IPS-20b (cell line): ENCODE data around the gene MAP3K12.
"Not testable (repeated sequence)": the region's sequence is repeated elsewhere in the genome, so short reads cannot be mapped to it uniquely, and the experiment has no call there.

Experiments
- H3K27ac ChIP-seq: one replicate; pipeline ENCODE4 v1.5.1; 2013; ENCODE audit warnings: low read length
- H3K27me3 ChIP-seq: 2 replicates; pipeline ENCODE4 v1.6.1; 2013; ENCODE audit warnings: mild to moderate bottlenecking, low read length, inconsistent platforms; ENCODE audit not compliant: insufficient read depth
- H3K36me3 ChIP-seq: 2 replicates; pipeline ENCODE4 v1.6.1; 2013; ENCODE audit warnings: low read depth, mild to moderate bottlenecking, inconsistent platforms, low read length, moderate library complexity; ENCODE audit not compliant: insufficient read depth
- H3K4me1 ChIP-seq: 2 replicates; pipeline ENCODE4 v1.6.1; 2013; ENCODE audit warnings: mild to moderate bottlenecking, control low read depth, inconsistent platforms, low read length, moderate library complexity; ENCODE audit not compliant: insufficient read depth
- H3K4me3 ChIP-seq: 2 replicates; pipeline ENCODE4 v1.5.1; 2013; ENCODE audit warnings: mild to moderate bottlenecking, low read length, inconsistent platforms
- H3K9ac ChIP-seq: 2 replicates; pipeline ENCODE4 v1.6.1; 2013; ENCODE audit warnings: low read depth, mild to moderate bottlenecking, inconsistent platforms, low read length, moderate library complexity
- H3K9me3 ChIP-seq: 2 replicates; pipeline ENCODE4 v1.6.1; 2013; ENCODE audit warnings: mild to moderate bottlenecking, low read depth, low read length, inconsistent platforms; ENCODE audit not compliant: insufficient read depth

MAP3K12 gene

GRCh38 chr12:53484686-53485575, 14.3 kb downstream of the MAP3K12 start:
- H3K4me1 ChIP-seq: peaks cover 6% of the 10 kb centered on the region; the same call in 1 of the 2 replicates
- H3K9ac ChIP-seq: no peak overlapping the region
- H3K27ac ChIP-seq: no peak overlapping the region
- H3K36me3 ChIP-seq: peaks cover 78% of the 10 kb centered on the region
- no peak overlapping the region for H3K4me3 ChIP-seq
- no peaks in the 10 kb centered on the region for H3K9me3 ChIP-seq
- no peaks in the 10 kb centered on the region for H3K27me3 ChIP-seq

DNA sequence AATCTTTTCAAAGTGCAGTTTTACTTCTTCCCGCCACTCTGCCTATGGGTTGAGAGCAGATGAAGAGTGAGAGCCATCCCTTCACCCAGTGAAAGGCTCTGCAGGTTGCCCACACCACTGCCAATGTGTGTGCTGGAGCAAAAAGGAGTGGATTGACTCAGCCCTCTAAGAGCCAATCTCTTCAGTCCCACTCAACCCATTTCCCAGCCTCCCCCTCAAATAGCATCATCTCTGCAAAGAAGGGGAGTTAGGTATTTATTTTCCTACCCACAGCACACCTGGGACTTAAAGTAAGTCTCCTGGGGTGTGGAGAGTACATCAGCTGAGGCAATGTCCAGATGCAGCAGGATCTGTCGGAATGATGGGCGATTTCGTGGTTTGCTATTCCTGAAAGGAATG, 15.3 kb downstream of the MAP3K12 start:
- H3K4me1 ChIP-seq: peaks cover 7% of the 10 kb centered on the region
- no peak overlapping the region for H3K4me3 ChIP-seq
- peaks cover 87% of the 10 kb centered on the region for H3K36me3 ChIP-seq
- no peak overlapping the region for H3K9ac ChIP-seq
- no peak overlapping the region for H3K27ac ChIP-seq
- H3K27me3 ChIP-seq: no peaks in the 10 kb centered on the region
- no peaks in the 10 kb centered on the region for H3K9me3 ChIP-seq

- H3K27ac ChIP-seq: no peak overlapping the region
- H3K4me1 ChIP-seq: peaks cover 8% of the 10 kb centered on the region
- peaks cover 93% of the 10 kb centered on the region for H3K36me3 ChIP-seq
- no peak overlapping the region for H3K9ac ChIP-seq
- H3K4me3 ChIP-seq: no peak overlapping the region
- H3K9me3 ChIP-seq: no peaks in the 10 kb centered on the region
- H3K27me3 ChIP-seq: no peaks in the 10 kb centered on the region
Measured at GRCh38 chr12:53483225-53483978, 15.9 kb downstream of the MAP3K12 start.

DNA sequence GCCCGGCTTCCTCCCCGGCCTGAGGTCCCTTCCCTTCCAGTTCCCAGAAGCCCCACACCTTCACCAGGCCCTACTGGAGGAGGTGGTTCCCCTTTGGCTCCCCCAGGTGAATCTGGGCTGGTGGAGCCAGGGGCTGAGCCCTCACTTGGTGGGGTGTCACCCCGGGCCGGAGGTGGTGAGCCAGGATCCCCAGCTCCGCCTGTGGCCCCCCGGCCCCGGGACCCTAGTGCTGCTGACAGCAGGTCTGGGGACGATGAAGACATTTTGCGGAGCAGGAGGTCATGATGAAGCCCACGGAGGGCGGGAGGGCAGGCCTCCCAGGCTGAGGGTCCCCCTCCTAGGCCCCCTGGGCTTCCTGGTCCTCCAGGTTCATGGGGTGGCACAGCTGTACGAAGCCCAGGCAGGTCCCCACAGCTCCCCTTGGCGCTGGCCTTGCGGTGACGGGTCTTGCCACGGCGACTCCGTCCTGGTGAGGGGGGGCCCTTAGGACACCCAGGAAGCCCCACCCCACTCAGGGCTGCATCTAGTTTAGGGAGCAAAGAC, 16.6 kb downstream of the MAP3K12 start:
- peaks cover 8% of the 10 kb centered on the region for H3K4me1 ChIP-seq
- H3K4me3 ChIP-seq: no peak overlapping the region
- no peak overlapping the region for H3K9ac ChIP-seq
- H3K36me3 ChIP-seq: peaks cover 98% of the 10 kb centered on the region
- H3K27me3 ChIP-seq: no peaks in the 10 kb centered on the region
- no peak overlapping the region for H3K27ac ChIP-seq
- no peaks in the 10 kb centered on the region for H3K9me3 ChIP-seq

DNA sequence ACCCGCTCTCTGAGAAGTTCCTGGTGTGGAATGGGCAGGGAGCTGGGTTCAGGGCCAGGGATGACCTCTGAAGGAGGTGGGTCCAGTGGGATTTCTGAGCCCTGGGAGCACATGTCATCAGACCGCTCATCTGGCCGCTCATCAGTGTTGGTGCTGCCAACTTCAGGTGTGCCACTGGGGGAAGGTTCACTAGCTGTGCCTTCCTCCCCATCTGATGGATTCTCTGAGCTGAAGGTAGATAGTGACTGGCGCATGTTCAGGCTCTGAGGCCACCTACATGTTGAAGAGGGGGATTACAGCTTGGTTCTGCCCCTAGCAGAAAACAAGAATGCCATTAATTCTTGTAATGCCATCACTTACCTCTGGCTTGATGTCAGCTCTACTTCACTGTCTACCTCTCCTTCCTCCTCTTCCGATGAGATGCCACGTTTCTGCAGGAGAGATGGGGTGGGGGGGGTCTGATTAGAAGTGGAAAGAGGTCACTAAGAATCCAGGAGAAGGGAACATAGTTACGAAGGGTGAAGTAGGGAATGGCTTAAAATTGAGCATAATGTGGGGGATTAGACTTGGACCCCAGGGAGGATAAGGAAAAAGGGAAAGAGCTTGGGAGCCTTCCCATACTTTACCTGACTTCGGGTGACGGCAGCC, 17.2 kb downstream of the MAP3K12 start:
- Histone ChIP-seq H3K36me3 (peaks cover 98% of the 10 kb centered on the region), H3K9ac (no peak overlapping the region), H3K4me1 (peaks cover 8% of the 10 kb centered on the region), H3K27ac (no peak overlapping the region), H3K27me3 (no peaks in the 10 kb centered on the region), H3K9me3 (no peaks in the 10 kb centered on the region), H3K4me3 (no peak overlapping the region)

GRCh38 chr12:53481458-53481857, 17.8 kb downstream of the MAP3K12 start:
- not testable (repeated sequence) for H3K4me3 ChIP-seq, H3K9me3 ChIP-seq, H3K9ac ChIP-seq, H3K27ac ChIP-seq, H3K27me3 ChIP-seq
- Histone ChIP-seq H3K4me1 (peaks cover 11% of the 10 kb centered on the region), H3K36me3 (peaks cover 98% of the 10 kb centered on the region)

- Histone ChIP-seq H3K9me3 (no peaks in the 10 kb centered on the region), H3K36me3 (peaks cover 98% of the 10 kb centered on the region), H3K27me3 (no peaks in the 10 kb centered on the region), H3K4me3 (no peak overlapping the region), H3K9ac (no peak overlapping the region), H3K27ac (no peak overlapping the region), H3K4me1 (peaks cover 11% of the 10 kb centered on the region)
Measured at GRCh38 chr12:53480491-53481442, 18.5 kb downstream of the MAP3K12 start.

DNA sequence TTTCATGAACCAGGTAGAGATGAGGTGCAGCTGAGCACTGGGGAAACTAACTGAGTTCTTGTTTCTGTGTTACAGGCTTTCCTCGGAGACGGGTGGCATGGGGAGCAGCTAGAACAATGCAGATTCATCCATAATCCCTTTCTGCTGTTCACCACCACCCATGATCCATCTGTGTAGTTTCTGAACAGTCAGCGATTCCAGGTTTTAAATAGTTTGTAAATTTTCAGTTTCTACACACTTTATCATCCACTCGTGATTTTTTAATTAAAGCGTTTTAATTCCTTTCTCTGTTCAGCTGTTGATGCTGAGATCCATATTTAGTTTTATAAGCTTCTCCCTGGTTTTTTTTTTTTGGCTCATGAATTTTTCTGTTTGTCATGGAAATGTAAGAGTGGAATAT, 19.9 kb downstream of the MAP3K12 start:
- no peak overlapping the region for H3K9ac ChIP-seq
- H3K4me1 ChIP-seq: peaks cover 11% of the 10 kb centered on the region
- H3K4me3 ChIP-seq: no peak overlapping the region
- no peak overlapping the region for H3K27ac ChIP-seq
- H3K36me3 ChIP-seq: peaks cover 98% of the 10 kb centered on the region
- H3K9me3 ChIP-seq: no peaks in the 10 kb centered on the region
- no peaks in the 10 kb centered on the region for H3K27me3 ChIP-seq

DNA sequence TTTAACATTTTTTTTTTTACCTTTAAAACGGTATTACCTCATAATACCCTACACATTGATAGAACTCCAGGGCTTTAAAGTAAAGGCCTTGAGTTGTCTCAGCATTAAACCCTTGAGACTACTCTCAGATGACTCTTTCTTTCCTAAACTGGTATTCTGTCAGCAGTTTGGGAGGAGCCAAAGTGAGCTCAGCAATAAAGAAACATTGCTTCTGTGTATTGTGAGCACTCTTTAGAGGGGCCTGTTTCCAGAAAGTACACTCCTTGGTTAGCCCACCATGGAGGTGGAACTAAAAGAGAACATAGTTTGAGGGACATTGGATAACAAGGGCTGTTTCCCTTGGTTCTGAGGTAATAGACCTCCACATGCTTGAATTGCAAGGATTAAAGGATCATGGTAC, 20.4 kb downstream of the MAP3K12 start:
- no peak overlapping the region for H3K9ac ChIP-seq
- no peak overlapping the region for H3K4me3 ChIP-seq
- peaks cover 98% of the 10 kb centered on the region for H3K36me3 ChIP-seq
- no peaks in the 10 kb centered on the region for H3K9me3 ChIP-seq
- H3K27ac ChIP-seq: no peak overlapping the region
- H3K27me3 ChIP-seq: no peaks in the 10 kb centered on the region
- H3K4me1 ChIP-seq: peaks cover 11% of the 10 kb centered on the region

DNA sequence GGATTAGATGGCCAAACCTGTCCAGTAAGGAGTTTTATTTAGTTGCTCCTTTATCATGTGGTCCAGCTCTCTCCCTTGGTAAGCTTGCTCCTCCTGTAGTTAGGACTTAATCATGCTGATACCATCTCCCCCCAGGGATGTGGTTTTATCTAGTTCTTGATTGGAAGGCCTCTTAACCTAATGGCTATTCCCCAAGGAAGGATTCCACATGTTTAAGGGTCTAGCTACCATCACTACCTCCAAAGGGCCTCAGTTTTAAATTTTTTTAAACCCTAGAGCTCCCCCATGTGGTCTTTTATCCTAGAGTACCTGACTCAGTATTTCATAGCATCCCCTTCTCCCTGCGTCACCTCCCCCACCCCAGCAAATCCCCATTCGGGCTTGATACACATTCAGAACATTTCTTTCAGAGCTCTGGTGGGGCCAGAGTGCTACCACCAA, 22.5 kb downstream of the MAP3K12 start:
- H3K27me3 ChIP-seq: no peaks in the 10 kb centered on the region
- peaks cover 100% of the 10 kb centered on the region for H3K36me3 ChIP-seq
- no peaks in the 10 kb centered on the region for H3K9me3 ChIP-seq
- H3K4me3 ChIP-seq: no peak overlapping the region
- H3K4me1 ChIP-seq: peaks cover 11% of the 10 kb centered on the region
- H3K9ac ChIP-seq: no peak overlapping the region
- no peak overlapping the region for H3K27ac ChIP-seq

- H3K4me3 ChIP-seq: no peak overlapping the region
- H3K9ac ChIP-seq: no peak overlapping the region
- peaks cover 99% of the 10 kb centered on the region for H3K36me3 ChIP-seq
- peaks cover 5% of the 10 kb centered on the region for H3K4me1 ChIP-seq
- no peaks in the 10 kb centered on the region for H3K27me3 ChIP-seq
- H3K27ac ChIP-seq: no peak overlapping the region
- H3K9me3 ChIP-seq: no peaks in the 10 kb centered on the region
Measured at GRCh38 chr12:53474819-53475218, 24.4 kb downstream of the MAP3K12 start.
